Activated CD8-positive, alpha-beta memory T cell treated with anti-CD3 and anti-CD28 coated beads for 24 hours (primary cell): ENCODE results near the gene CTXND1.
"Not testable (repeated sequence)": the region's sequence is repeated elsewhere in the genome, so short reads cannot be mapped to it uniquely, and the experiment has no call there.

ENCODE experiments used
- DNase-seq: peaks from one replicate; pipeline ENCODE4 v3.0.0-alpha.2; 2020

The CTXND1 gene

GRCh38 chr15:80156176-80156720 lies 95.8 kb downstream of the CTXND1 start:
- no peak for DNase-seq

GRCh38 chr15:80155378-80156175 lies 96.4 kb downstream of the CTXND1 start:
- not testable (repeated sequence) for DNase-seq

DNA sequence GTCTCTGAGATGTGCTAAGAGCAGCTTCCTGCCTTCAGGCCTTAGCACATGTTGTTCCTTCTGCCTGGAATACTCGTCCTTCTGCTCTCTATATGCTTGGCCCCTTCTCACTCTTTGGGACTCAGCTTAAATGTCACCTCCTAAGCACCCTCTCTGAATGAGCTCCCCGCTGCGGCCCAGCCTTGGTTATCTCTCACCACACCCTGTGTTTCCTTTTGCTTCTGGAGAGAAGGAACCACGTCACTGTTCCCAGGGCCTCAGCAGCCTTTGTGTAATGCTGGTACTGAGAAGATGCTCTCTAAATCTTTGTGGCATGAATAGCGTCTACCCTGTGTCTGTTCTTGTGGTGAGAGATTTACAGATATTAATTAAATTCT lies 97.0 kb downstream of the CTXND1 start:
- no peak for DNase-seq

- no peak for DNase-seq
Observed at GRCh38 chr15:80154336-80154735, 97.7 kb downstream of the CTXND1 start.

GRCh38 chr15:80153900-80154299 lies 98.1 kb downstream of the CTXND1 start:
- DNase-seq: no peak

- DNase-seq: peak; percentile 79
Observed at GRCh38 chr15:80152896-80153876, 98.8 kb downstream of the CTXND1 start, which contains the start of gene FAH. TSS of gene FAH (plus strand) at chr15:80152999. CDS start at chr15:80153055, 56 bp downstream.

- peak; percentile 94 for DNase-seq
Observed at GRCh38 chr15:80152180-80152895, 99.7 kb downstream of the CTXND1 start.

GRCh38 chr15:80151576-80151975 lies 100.4 kb downstream of the CTXND1 start:
- DNase-seq: no peak

DNA sequence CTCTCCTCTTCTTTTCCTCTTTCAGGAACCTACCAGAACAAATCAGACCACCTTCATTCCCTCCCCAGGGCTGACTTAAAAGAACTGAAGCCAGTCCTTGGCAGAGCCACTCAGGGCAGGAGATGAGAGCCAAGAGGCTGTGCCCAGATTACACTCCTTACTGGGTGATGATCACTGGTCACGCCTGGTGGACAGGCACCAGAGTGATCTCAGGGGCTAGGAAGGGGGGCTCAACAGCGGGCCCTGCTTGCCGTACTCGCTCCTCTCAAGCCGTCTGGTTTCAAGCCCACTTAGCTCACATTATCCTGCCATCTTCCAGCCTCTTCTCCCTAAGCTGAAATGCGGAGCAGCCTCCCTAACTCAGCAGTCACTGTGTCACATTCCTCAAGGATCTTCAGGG lies 100.9 kb downstream of the CTXND1 start:
- no peak for DNase-seq
